Spleen (tissue), 7 donors: ENCODE results near the gene CEND1.

Experiments
- CTCF ChIP-seq, 11 experiments: fragments of 200-600 bp in 7 of 11; fragments of 450-650 bp in 4 of 11; sonication (generic) in 4 of 11; IDR thresholded peaks in 8 of 11; conservative IDR thresholded peaks in 3 of 11; 1 replicate in 7 of 11; 2 replicates in 4 of 11; pipeline versions ENCODE4 v1.4.0 to v1.8.0; 2016 to 2021; ENCODE audit warnings: antibody characterized with exemption in 11 of 11, inconsistent platforms in 4 of 11, mild to moderate bottlenecking in 1 of 11
- POLR2A ChIP-seq, 3 donors: fragments of 450-650 bp; IDR thresholded peaks; one replicate each; pipeline ENCODE4 v1.5.1; 2017; ENCODE audit warnings: antibody characterized with exemption in 3 of 3, mild to moderate bottlenecking in 1 of 3
- POLR2AphosphoS5 ChIP-seq, 3 donors: sonication (generic); formaldehyde crosslinking; IDR thresholded peaks; one replicate each; pipeline ENCODE4 v1.5.1; 2017; ENCODE audit warnings: antibody characterized with exemption in 3 of 3
- donor health status: DM: no; HTN: no; CAD: no; lungs with moderate emphysema.
- donor health status: DM: no; HTN: no; CAD: no.
- donor health status: DM: no; HTN: no; CAD: no.

DNA sequence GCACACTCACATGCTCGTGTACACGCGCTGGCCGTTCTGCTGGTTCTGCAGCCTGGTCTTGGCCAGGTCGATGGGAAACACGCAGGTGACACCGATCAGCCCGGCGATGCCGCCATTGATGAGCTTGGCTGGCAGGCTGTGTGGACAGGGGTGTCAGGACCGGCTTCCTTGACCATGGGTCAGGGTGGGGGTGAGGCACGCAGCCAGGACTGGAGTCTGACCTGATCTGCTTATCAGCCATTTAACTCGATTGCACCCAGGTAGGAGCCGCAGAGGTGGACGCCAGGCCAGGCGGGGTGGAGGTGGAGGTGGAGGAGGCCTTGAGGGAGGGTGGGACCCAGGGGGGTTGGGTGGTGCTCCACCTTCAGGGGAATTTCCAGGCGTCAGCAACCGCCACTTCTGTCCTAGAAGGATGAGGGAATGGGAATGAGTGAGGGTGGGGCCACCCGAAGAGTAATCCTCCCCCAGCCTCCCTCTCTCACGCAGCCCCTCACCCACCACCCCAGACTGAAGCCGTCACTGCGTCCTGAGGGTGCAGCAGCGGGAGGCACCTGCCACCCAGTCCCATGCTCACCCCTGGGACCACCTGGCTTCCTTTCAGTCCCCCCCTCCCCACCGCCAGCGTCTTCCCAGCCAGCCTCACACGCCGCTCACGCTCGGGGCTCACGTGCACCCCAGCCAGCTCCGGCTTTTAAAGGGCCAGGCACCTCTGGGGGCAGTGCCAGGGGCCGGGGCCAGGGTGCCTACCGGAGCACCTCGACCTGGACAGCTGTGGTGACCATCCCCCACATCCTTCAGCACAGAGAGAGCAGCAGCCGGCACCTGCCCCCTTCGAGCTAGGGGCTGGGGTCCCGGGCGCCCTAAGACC is 5.1 kb upstream of the CEND1 start:
- TF ChIP-seq CTCF (IDR thresholded peaks at IDR 0.05 in 8 of 11, conservative IDR thresholded peaks at IDR 0.05 in 3 of 11) (no peak), POLR2A (IDR thresholded peaks at IDR 0.05) (no peak), POLR2AphosphoS5 (IDR thresholded peaks at IDR 0.05) (no peak)
